Gastrocnemius medialis (tissue), 4 donors: Measurements from ENCODE around the gene SLC35F1. TPM values are rescaled to one million over a fixed set of nuclear protein-coding genes. Genes with fewer than 3 reads are reported as not detected.

Experiments
- ATAC-seq, 2 donors: fragments of 150-250 bp; one replicate each; pipeline ENCODE4 v1.9.1; 2016
- DNase-seq, 2 donors: peaks; one replicate each; pipeline ENCODE4 v3.0.0-alpha.2; 2019
- H3K27ac ChIP-seq, 4 donors: fragments of 200-600 bp; sonication (generic); 1 replicate in 1 of 4; 2 replicates in 3 of 4; pipeline ENCODE4 v1.5.1; 2016 to 2018; ENCODE audit warnings: mild to moderate bottlenecking in 2 of 4, moderate library complexity in 1 of 4
- H3K27me3 ChIP-seq, 3 donors: fragments of 200-600 bp; sonication (generic) in 2 of 3; 1 replicate in 1 of 3; 2 replicates in 2 of 3; pipeline versions ENCODE4 v1.5.1 to v1.6.0; 2016 to 2019; ENCODE audit warnings: mild to moderate bottlenecking in 1 of 3, moderate library complexity in 1 of 3
- H3K36me3 ChIP-seq, 2 donors: fragments of 200-600 bp; sonication (generic) in 1 of 2; one replicate each; pipeline ENCODE4 v1.5.1; 2017 to 2018
- H3K4me1 ChIP-seq, 2 donors: fragments of 200-600 bp; sonication (generic) in 1 of 2; one replicate each; pipeline ENCODE4 v1.5.1; 2016 to 2017; ENCODE audit warnings: mild to moderate bottlenecking in 2 of 2
- H3K4me3 ChIP-seq, 4 donors: fragments of 200-600 bp; sonication (generic) in 3 of 4; 1 replicate in 1 of 4; 2 replicates in 3 of 4; pipeline ENCODE4 v1.5.1; 2016 to 2019; ENCODE audit warnings: mild to moderate bottlenecking in 2 of 4
- H3K9me3 ChIP-seq, 3 donors: fragments of 200-600 bp; sonication (generic) in 2 of 3; 1 replicate in 1 of 3; 2 replicates in 2 of 3; pipeline ENCODE4 v1.5.1; 2016 to 2019
- POLR2A ChIP-seq, 2 donors: fragments of 450-650 bp; IDR thresholded peaks; one replicate each; pipeline ENCODE4 v1.6.1; 2017; ENCODE audit warnings: antibody characterized with exemption in 2 of 2, mild to moderate bottlenecking in 2 of 2, moderate library complexity in 2 of 2
- in situ Hi-C, 4 donors: fragments of 200-750 bp; cut with MboI; loops; one replicate each; pipeline versions ENCODE4 v1.15.0 to v1.8.0; 2017; ENCODE audit warnings: low sequenced_read_pairs in 4 of 4
- intact Hi-C: fragments of 100-400 bp; cut with DNase I; formaldehyde crosslinking; loops from one replicate; pipeline ENCODE4 v1.15.1; 2023; ENCODE audit warnings: low total_unique reads
- total RNA-seq, 4 donors: library from RNA; depleted of rRNA; stranded (reverse); fragments of >200 nt; gene quantifications; one replicate each; pipeline versions ENCODE4 v1.1.0 to v1.2.3, GENCODE V29; 2016
- TF ChIP-seq, protein P1 (sequence below), 5 experiments: fragments of 450-650 bp in 3 of 5; fragments of 200-600 bp in 2 of 5; sonication (generic) in 2 of 5; IDR thresholded peaks in 4 of 5; conservative IDR thresholded peaks in 1 of 5; 1 replicate in 4 of 5; 2 replicates in 1 of 5; pipeline ENCODE4 v1.5.1; 2016 to 2019; ENCODE audit warnings: antibody characterized with exemption in 5 of 5, mild to moderate bottlenecking in 3 of 5, moderate library complexity in 3 of 5

Gene SLC35F1
- total RNA-seq, 4 donors from 2014 or later = 0.13 to 0.29 TPM; not detected in 2

DNA sequence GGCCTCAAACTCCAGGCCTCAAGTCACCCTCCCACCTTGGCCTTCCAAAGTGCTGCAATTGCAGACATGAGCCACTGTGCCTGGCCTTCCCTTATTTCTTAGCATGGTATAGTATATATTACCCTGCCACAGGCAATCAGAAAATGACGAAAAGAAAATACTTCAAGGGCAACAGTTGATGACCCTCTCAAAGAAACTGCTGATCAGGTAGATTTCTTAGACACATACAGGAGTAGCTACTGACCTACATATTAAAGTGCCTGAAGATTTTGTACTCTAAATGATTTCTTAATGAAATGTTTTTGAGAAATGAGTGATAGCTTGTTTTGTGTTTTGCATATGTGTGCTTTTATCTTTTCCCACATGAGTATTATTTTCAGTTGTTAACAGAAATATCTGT is 4.6 kb downstream of the SLC35F1 start:
- in situ Hi-C loops (no loop called here), intact Hi-C loops (no loop called here)
- H3K4me1 ChIP-seq = peaks cover 0 to 6% of the 10 kb centered on the region in 2 donors
- H3K27ac ChIP-seq = no peak overlapping the region
- ATAC-seq = no peak
- no peak for TF ChIP-seq POLR2A (IDR thresholded peaks at IDR 0.05)
- TF ChIP-seq, protein P1, sequence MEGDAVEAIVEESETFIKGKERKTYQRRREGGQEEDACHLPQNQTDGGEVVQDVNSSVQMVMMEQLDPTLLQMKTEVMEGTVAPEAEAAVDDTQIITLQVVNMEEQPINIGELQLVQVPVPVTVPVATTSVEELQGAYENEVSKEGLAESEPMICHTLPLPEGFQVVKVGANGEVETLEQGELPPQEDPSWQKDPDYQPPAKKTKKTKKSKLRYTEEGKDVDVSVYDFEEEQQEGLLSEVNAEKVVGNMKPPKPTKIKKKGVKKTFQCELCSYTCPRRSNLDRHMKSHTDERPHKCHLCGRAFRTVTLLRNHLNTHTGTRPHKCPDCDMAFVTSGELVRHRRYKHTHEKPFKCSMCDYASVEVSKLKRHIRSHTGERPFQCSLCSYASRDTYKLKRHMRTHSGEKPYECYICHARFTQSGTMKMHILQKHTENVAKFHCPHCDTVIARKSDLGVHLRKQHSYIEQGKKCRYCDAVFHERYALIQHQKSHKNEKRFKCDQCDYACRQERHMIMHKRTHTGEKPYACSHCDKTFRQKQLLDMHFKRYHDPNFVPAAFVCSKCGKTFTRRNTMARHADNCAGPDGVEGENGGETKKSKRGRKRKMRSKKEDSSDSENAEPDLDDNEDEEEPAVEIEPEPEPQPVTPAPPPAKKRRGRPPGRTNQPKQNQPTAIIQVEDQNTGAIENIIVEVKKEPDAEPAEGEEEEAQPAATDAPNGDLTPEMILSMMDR (IDR thresholded peaks at IDR 0.05 in 4 of 5, conservative IDR thresholded peaks at IDR 0.05 in 1 of 5) = no peak
- H3K9me3 ChIP-seq = no peaks in the 10 kb centered on the region
- no peaks in the 10 kb centered on the region for H3K36me3 ChIP-seq
- H3K27me3 ChIP-seq = peaks cover 10 to 17% (median 13%) of the 10 kb centered on the region in 3 donors
- no peak for DNase-seq
- H3K4me3 ChIP-seq = no peak overlapping the region

DNA sequence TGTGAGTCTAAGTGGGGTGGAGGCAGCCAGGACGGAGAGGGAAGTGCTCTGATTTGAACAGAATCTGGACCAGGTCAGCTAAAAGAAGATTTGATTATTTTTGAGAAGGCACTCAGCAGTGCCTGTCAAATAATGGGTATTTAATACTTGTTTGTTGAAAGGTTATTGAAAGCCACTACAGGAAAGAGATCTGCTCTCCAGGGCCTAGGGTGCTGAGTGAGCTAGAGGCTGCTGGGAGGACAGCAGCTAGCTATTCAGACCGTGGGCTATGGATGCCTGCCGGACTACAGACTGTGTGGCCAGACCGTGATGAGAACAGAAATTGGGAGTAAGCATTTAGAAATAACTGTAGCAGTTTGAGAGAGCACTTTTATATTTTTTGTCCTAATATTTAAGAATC is 8.8 kb downstream of the SLC35F1 start:
- in situ Hi-C loops = no loop called here
- H3K36me3 ChIP-seq = no peaks in the 10 kb centered on the region
- H3K4me1 ChIP-seq = peaks cover 0 to 4% of the 10 kb centered on the region in 2 donors
- no peak for DNase-seq
- H3K27ac ChIP-seq = no peak overlapping the region
- H3K27me3 ChIP-seq = peaks cover 10 to 19% (median 12%) of the 10 kb centered on the region in 3 donors
- no peak for ATAC-seq
- intact Hi-C loops = no loop called here
- H3K4me3 ChIP-seq = no peak overlapping the region
- TF ChIP-seq, protein P1 (IDR thresholded peaks at IDR 0.05 in 4 of 5, conservative IDR thresholded peaks at IDR 0.05 in 1 of 5) = no peak
- no peaks in the 10 kb centered on the region for H3K9me3 ChIP-seq

DNA sequence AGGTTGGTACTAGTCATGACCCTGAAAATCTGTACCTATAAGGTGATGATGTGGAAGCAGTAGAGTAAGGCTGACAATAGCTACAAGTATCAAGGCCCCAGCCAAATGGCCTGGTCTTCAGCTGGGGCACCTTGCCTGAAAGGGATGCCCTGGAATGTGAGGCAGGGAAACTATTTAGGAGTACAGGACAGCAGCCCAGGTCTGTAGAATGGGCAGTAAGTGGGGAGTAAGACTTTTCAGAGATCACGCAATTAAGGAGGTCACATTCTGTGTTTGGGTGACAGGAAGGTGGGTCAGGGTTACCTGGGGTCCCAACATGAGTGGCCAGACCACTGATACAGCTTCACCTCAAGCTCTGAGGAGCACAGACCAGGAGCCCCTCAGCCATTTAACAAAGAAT is 9.4 kb downstream of the SLC35F1 start:
- ATAC-seq (no peak), DNase-seq (no peak)
- Histone ChIP-seq H3K36me3 (no peaks in the 10 kb centered on the region), H3K9me3 (no peaks in the 10 kb centered on the region), H3K4me1 (peaks cover 0 to 4% of the 10 kb centered on the region in 2 donors), H3K27ac (no peak overlapping the region), H3K4me3 (no peak overlapping the region), H3K27me3 (peaks cover 10 to 23% (median 12%) of the 10 kb centered on the region in 3 donors)
- intact Hi-C loops (no loop called here), in situ Hi-C loops (no loop called here)
- TF ChIP-seq POLR2A (IDR thresholded peaks at IDR 0.05) = no peak
- TF ChIP-seq, protein P1 (IDR thresholded peaks at IDR 0.05 in 4 of 5, conservative IDR thresholded peaks at IDR 0.05 in 1 of 5) = no peak

DNA sequence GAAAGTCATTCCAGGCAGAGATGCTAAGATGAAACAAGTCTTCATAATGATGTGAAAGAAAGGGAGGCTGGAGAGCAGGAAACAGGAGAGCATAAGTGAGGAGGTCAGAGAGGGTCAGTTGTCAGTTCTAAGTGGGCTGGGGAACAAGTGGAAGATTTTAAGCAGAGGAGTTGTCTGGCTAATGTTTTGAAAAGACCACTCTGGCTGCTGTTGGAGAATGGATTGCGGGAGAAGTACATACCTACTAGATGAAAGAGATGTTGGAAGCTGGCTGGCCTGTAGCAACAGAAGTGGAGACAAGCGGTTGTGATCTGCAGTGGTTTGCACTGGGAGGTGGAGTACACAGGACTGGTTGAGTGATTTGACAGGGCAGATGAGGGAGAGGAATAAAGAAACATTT is 10.1 kb downstream of the SLC35F1 start:
- DNase-seq = no peak
- Histone ChIP-seq H3K36me3 (no peaks in the 10 kb centered on the region), H3K9me3 (no peaks in the 10 kb centered on the region), H3K4me1 (peaks cover 0 to 4% of the 10 kb centered on the region in 2 donors), H3K4me3 (no peak overlapping the region), H3K27me3 (peaks cover 10 to 25% (median 12%) of the 10 kb centered on the region in 3 donors), H3K27ac (no peak overlapping the region)
- in situ Hi-C loops (no loop called here), intact Hi-C loops (no loop called here)
- ATAC-seq = no peak
- TF ChIP-seq POLR2A (IDR thresholded peaks at IDR 0.05) = no peak
- TF ChIP-seq, protein P1 (IDR thresholded peaks at IDR 0.05 in 4 of 5, conservative IDR thresholded peaks at IDR 0.05 in 1 of 5) = no peak

DNA sequence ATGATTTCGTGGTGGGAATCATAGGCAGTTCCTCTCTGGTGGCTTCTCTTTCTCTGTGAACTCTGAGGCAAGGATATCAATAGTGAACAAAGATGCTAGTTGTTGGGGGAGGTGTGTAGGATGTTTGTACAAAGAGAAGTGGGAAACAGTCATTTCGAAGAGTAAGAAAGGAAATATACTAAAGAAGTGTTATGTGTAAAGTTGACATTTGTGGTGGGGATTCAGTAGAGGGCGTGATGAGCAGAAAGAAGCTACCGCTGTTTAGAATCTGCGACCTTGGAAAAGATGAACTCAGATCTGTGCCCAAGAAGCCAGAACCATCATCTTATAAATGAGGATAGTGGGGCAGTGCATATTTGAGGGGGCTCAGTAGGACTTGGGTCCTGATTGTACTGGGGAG is 11.4 kb downstream of the SLC35F1 start:
- Histone ChIP-seq H3K4me1 (peaks cover 0 to 4% of the 10 kb centered on the region in 2 donors), H3K36me3 (no peaks in the 10 kb centered on the region), H3K27me3 (peaks cover 10 to 25% (median 12%) of the 10 kb centered on the region in 3 donors), H3K4me3 (no peak overlapping the region), H3K9me3 (no peaks in the 10 kb centered on the region), H3K27ac (no peak overlapping the region)
- ATAC-seq (no peak), DNase-seq (no peak)
- no peak for TF ChIP-seq POLR2A (IDR thresholded peaks at IDR 0.05)
- TF ChIP-seq, protein P1 (IDR thresholded peaks at IDR 0.05 in 4 of 5, conservative IDR thresholded peaks at IDR 0.05 in 1 of 5) = no peak
- in situ Hi-C loops (no loop called here), intact Hi-C loops (no loop called here)
